Uterus (tissue), 2 donors: ENCODE data around the gene CD46.

Experiments used
- POLR2A ChIP-seq, 2 donors: fragments of 450-650 bp; IDR thresholded peaks; one replicate each; pipeline ENCODE4 v1.6.1; 2016; ENCODE audit warnings: antibody characterized with exemption in 2 of 2, mild to moderate bottlenecking in 1 of 2, moderate library complexity in 1 of 2
- TF ChIP-seq, protein P1 (sequence below), 4 experiments: fragments of 200-600 bp in 2 of 4; fragments of 450-650 bp in 2 of 4; sonication (generic) in 2 of 4; IDR thresholded peaks; one replicate each; pipeline ENCODE4 v1.5.1; 2016 to 2019; ENCODE audit warnings: antibody characterized with exemption in 4 of 4, mild to moderate bottlenecking in 2 of 4, moderate library complexity in 1 of 4

DNA sequence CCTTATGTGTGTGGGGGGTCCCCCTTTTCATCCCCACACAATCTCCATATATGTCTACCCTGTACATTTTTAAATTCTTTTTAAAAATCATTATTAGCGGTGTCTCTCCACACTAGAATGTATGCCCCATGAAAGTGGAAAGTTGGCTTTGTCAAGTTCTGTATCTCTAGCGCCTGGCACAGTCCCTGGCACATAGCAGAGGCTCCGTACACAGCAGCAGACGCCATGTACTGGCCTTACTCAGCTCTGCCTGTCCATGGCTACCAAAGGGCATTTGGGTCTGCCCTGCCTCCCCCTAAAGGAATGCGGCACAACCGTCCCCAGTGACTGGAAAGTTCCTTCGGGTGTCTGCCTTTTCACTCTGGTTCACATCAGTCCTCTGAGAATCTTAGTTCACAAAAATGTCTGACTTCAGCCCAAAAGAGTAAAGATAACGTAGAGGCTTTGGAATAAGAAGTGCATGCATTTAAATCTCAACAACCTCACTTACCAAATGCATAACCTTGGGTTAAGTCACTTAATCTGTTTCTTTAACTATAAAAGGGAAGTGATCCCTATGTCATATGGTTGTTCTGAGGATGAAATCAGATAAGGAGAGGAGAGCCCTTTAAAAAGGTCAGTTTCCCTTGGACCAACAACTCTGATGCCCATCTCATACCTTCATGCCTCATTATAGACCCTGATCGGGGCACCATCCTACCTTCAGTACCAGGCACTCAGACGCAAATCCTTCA, 61.1 kb downstream of the CD46 start:
- TF ChIP-seq POLR2A (IDR thresholded peaks at IDR 0.05): no peak
- TF ChIP-seq, protein P1, sequence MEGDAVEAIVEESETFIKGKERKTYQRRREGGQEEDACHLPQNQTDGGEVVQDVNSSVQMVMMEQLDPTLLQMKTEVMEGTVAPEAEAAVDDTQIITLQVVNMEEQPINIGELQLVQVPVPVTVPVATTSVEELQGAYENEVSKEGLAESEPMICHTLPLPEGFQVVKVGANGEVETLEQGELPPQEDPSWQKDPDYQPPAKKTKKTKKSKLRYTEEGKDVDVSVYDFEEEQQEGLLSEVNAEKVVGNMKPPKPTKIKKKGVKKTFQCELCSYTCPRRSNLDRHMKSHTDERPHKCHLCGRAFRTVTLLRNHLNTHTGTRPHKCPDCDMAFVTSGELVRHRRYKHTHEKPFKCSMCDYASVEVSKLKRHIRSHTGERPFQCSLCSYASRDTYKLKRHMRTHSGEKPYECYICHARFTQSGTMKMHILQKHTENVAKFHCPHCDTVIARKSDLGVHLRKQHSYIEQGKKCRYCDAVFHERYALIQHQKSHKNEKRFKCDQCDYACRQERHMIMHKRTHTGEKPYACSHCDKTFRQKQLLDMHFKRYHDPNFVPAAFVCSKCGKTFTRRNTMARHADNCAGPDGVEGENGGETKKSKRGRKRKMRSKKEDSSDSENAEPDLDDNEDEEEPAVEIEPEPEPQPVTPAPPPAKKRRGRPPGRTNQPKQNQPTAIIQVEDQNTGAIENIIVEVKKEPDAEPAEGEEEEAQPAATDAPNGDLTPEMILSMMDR (IDR thresholded peaks at IDR 0.05): no peak
